NCI-H2107 treated with DMSO at 0.1 percent for 48 hours (cell line): ENCODE measurements around the gene IQSEC1.

Source experiments
- DNase-seq: peaks from one replicate; lab custom pipeline; 2025; ENCODE audit not compliant: unreplicated experiment; lab: John Stamatoyannopoulos, UW

Gene IQSEC1

GRCh38 chr3:12957824-12958792 is 115.1 kb downstream of the IQSEC1 start:
- no peak for DNase-seq

DNA sequence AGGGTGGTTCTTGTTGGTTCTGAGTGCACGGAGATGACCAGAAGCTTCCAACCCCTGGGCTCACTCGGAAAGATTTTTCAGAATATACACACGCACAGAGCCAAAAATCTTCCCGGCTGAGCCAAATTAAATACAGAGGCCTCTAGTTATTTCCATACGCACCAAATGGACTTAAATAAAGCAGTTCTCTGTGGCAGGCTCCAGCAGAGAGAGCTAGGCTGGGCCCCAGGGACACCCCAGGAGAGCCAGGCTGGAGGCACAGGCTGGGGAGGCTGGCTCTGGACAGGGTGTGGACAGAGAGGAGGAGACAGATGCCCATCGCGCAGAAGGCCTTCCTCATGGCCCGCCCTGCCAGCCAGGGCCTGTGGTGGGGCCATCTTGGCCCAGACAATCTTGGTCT is 115.9 kb downstream of the IQSEC1 start:
- DNase-seq: no peak

GRCh38 chr3:12956316-12956660 is 116.9 kb downstream of the IQSEC1 start:
- DNase-seq: no peak

GRCh38 chr3:12955651-12956315 is 117.4 kb downstream of the IQSEC1 start:
- DNase-seq: no peak

- peak; percentile 18 for DNase-seq
Measured at GRCh38 chr3:12954891-12955650, 118.2 kb downstream of the IQSEC1 start.

GRCh38 chr3:12954180-12954579 is 119.0 kb downstream of the IQSEC1 start:
- no peak for DNase-seq

DNA sequence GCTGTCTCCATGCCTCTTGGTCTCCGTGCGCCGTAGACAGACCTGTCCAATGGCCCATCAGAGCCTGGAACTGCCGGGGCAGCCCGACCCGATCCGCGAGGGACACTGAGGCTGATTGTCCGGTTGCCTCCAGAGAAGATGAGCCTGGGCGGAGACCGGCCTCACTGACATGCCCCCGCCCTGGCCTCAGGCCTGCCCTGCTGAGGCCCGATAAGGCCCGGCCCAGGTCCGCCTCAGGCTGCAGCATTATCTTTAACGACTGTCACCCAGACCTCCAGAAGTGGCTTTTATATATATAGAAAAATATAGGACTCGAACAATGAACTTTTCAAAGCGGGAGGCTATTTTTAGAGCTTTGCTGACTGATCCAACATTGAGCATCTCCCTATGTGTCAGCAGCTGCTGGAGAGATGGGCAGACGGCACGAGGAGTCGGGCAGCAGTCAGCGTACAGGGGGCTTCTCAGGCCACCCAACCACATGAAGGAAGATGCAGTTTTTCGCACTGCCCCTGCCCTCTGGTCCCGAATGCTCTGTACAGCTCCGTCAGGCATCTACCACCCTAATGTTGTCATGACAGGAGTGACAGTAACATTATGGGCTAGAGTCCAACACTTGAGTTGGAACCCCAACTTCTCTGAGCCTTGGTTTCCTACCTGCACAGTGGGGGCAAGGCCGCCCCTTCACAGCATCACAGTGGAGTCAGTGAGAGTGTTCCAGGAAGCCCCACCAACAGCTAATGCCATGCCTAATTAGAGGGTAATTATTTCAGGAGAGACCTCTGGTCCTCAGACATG is 119.8 kb downstream of the IQSEC1 start:
- no peak for DNase-seq

GRCh38 chr3:12952343-12953200 is 120.7 kb downstream of the IQSEC1 start:
- no peak for DNase-seq

DNA sequence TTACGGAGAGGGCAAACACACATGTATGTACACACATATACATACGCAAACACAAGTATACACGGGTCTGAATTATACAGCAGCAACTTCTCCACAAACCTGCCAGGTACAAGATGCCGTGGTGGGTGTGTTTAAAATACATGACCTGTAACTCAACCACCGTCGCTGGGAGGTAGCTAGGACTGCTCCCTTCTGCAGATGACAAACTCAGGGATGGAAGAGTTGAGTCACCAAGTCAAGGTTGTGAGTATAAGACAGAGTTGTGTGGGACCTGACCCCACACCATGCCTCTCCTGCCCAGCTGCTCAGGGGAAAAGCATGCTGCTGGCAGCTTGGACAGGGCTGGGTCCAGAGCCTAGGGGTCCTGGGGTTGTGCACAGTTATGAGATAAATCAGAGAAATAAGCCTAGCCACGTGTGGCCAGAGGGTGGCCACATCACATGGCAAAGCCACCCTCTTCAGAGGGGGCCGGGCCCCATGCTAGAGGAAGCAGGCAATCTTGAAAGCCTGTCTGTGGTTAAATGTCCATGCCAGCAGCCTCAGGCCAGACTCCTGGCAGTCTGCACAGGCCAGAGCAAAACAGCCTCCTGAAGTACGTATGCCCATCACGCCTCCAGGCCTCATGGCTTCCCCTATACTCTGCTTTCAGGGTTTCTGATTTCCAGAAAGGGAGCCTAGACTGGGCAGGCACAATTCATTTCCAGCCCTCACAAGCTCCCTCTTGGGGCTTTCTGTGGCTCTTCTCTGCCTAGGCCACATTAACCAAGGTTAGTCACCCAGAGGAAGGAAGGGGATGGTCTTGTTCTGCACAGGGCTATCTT is 124.1 kb downstream of the IQSEC1 start:
- DNase-seq: no peak

DNA sequence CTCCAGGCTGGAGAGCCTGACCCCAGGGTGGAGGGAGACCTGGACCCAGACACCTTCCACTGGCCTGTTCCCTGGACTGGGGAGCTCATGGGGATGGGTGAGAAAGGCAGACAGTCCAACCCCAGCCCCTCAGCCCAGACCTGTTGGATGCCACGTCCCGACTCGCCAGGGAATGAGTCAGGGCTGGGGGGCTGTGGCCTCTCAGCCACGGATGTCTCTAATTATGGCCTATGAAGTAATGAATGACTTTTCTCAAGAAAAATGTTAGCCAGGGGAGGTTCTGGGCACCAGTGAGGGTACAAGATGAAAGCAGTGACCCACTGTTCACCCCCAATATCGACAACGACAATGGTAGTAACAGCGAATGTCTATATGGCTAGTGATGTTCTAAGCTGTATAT is 124.9 kb downstream of the IQSEC1 start:
- no peak for DNase-seq

- no peak for DNase-seq
Measured at GRCh38 chr3:12947504-12948369, 125.5 kb downstream of the IQSEC1 start.

DNA sequence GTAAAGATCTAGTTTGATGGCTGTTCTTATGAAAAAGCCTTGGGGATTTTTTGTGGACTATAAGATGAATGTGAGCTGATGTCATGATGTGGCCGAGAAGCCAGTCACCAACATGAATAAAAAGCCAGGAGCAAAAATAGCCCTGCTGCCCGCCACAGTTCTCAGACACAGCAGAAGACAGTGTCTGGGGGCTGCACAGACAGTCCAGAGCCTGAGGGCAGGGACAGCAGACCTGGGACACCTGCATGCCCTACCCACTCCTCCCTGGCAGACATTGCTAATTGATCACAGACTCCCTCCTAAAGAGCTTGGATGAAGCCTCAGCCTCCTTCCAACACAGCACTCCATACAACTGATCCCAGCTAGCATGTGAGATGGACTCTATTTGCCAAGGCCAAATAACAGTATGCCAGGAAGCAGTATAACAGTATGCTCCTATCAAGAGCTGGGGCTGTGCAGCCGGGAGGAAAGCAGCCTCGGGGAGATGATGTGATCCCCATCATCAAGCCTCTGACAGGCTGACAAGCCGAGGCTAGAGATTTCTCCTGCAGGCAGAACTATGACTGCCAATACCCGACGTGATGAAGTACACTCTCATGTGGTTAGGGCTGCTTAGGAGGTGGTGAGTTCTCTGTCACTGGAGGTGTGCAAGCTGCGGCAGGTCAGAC is 126.4 kb downstream of the IQSEC1 start:
- no peak for DNase-seq

DNA sequence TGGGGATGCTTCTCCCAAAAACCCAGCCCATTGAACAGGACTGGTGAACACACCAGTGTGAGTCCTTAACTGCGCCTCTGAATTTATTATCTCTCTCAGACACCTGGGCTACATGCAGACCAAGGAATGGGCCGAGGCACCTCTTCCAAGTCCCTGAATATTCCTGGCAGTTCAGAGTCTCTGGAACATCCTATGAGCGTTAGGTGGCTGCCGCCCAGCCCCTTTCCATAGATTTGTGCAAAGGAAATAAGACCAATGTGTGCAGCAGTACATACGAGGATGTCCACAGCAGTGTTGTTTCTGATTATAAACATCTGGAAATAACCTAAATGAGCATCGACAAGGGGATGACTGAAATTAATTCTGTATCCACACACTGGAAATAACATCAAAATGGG is 127.0 kb downstream of the IQSEC1 start:
- no peak for DNase-seq

DNA sequence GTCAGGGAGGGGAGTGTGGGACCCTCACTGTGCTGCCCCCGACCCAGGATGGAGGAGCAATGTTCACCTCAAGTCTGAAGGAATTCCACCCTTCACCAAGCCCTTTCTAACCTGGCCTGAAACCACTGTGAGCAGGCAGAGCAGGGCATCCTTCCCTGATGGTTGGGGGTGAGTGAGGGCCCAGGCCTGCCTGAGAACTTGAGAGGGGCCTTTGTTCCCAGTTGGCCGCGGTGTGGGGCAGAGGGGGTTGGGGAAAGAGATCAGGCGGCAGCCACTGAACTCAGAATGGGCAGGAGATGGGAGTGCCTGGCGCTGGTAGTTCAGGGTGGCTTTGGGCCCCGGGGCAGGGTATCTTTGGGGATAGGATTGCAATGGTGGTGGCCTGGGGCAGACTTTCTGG is 128.4 kb downstream of the IQSEC1 start:
- DNase-seq: no peak

DNA sequence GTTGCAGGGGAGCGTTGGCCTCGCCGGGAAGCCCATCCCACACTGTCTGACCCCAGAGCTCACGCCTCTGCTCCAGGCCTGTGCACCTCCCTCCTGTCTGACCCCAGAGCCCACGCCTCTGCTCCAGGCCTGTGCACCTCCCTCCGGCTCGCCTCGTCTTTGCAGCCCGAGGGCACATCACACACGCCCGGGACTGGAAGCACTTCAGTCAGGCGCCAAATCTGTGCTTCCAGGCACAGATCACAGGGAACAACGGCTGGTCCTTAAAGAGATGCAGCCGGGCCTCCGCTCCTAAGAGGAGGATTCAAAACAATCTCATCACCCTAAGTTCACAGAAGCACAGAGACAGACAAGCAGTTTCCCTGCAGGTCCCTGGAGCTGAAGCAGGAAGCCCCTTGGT is 128.8 kb downstream of the IQSEC1 start:
- no peak for DNase-seq

DNA sequence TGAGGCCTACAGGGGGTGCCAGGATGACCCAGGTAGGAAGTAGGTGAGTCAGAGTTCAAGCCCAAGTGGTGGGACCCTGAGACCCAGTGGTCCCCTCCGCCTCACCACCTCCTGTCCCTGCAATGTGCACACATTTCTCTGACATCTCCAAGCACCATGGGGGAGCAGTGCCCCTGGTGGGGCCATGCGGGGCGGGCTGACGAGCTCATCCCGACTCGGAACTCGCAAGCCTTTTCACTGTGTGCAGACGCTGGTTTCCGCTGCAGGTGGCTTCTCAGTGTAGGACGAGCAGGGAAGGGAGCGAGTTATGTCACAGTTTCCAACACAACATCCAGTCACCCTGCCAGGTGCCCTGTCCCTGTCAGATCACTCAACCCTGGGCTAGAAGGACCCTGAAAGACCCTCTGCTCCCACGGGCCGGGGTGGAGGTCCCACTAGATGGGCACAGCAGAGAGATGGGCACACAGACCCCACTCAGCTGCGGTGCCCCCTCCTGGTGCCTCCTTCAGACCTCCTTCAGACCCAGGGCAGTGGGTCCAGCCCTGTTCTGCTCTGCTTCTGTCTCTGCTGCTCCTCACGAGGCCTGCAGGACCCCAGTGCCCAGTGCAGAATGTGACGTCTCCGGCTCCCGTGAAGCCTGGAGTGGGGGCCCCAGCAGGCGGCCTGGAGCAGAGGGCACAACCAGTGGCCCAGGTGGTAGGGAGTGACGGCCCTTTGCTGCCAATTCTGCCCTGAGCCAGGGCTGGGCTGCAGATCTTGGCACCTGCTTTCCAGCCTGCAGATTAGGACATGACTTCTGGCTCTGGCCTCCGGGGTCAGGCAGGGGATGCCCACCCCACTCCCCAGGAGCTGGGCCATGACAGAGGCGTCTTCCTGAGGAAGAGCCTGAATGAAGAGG is 129.9 kb downstream of the IQSEC1 start:
- no peak for DNase-seq
